H9 (cell line): ENCODE data around the gene PFKFB2. TPM values are rescaled to one million over a fixed set of nuclear protein-coding genes. Genes with fewer than 3 reads are reported as not detected.

ENCODE experiments used
- DNase-seq: peaks from one replicate; pipeline ENCODE4 v3.0.0-alpha.2; 2017
- H2AFZ ChIP-seq: one replicate; pipeline ENCODE4 v1.6.1; 2013; ENCODE audit warnings: mild to moderate bottlenecking, low read length, control low read depth, moderate library complexity
- H2AK5ac ChIP-seq: 2 replicates; pipeline ENCODE4 v1.6.1; 2013; ENCODE audit warnings: low read length, control low read depth, mixed read lengths; ENCODE audit not compliant: insufficient read length
- H2BK120ac ChIP-seq: one replicate; pipeline ENCODE4 v1.6.1; 2013; ENCODE audit warnings: low read depth, mild to moderate bottlenecking, low read length, control low read depth, inconsistent platforms; ENCODE audit not compliant: poor library complexity, severe bottlenecking
- H2BK12ac ChIP-seq: 2 replicates; pipeline ENCODE4 v1.6.1; 2013; ENCODE audit warnings: low read length, control low read depth, mixed read lengths, low read depth; ENCODE audit not compliant: insufficient read length
- H2BK15ac ChIP-seq: 2 replicates; pipeline ENCODE4 v1.6.1; 2013; ENCODE audit warnings: low read depth, low read length, control low read depth
- H2BK20ac ChIP-seq: one replicate; pipeline ENCODE4 v1.6.1; 2013; ENCODE audit warnings: low read depth, mild to moderate bottlenecking, low read length, control low read depth, inconsistent platforms; ENCODE audit not compliant: poor library complexity, severe bottlenecking
- H2BK5ac ChIP-seq: 2 replicates; pipeline ENCODE4 v1.6.1; 2013; ENCODE audit warnings: low read length, control low read depth, mixed read lengths; ENCODE audit not compliant: insufficient read length
- H3K14ac ChIP-seq: 2 replicates; pipeline ENCODE4 v1.6.1; 2013; ENCODE audit warnings: low read length, control low read depth; ENCODE audit not compliant: insufficient read depth
- H3K18ac ChIP-seq: 2 replicates; pipeline ENCODE4 v1.6.1; 2013; ENCODE audit warnings: low read depth, mild to moderate bottlenecking, mixed read lengths, low read length, control low read depth; ENCODE audit not compliant: insufficient read length
- H3K23ac ChIP-seq: 2 replicates; pipeline ENCODE4 v1.6.1; 2013; ENCODE audit warnings: low read length, control low read depth, mixed read lengths, low read depth; ENCODE audit not compliant: insufficient read length
- H3K23me2 ChIP-seq: 2 replicates; pipeline ENCODE4 v1.6.1; 2013; ENCODE audit warnings: low read depth, mild to moderate bottlenecking, mixed read lengths, low read length, control low read depth; ENCODE audit not compliant: insufficient read length, poor library complexity, severe bottlenecking
- H3K27ac ChIP-seq: 2 replicates; pipeline ENCODE4 v1.5.1; 2013; ENCODE audit warnings: low read length, control low read depth, mixed read lengths, low read depth; ENCODE audit not compliant: insufficient read length
- H3K27me3 ChIP-seq: 2 replicates; pipeline ENCODE4 v1.6.1; 2013; ENCODE audit warnings: low read length, control low read depth, inconsistent platforms; ENCODE audit not compliant: insufficient read depth
- H3K4ac ChIP-seq: 2 replicates; pipeline ENCODE4 v1.6.1; 2013; ENCODE audit warnings: low read depth, mild to moderate bottlenecking, control low read depth, inconsistent platforms, low read length, moderate library complexity
- H3K4me1 ChIP-seq: 2 replicates; pipeline ENCODE4 v1.6.1; 2013; ENCODE audit warnings: low read length, control low read depth, inconsistent platforms; ENCODE audit not compliant: insufficient read depth
- H3K4me2 ChIP-seq: 2 replicates; pipeline ENCODE4 v1.6.1; 2013; ENCODE audit warnings: low read length, control low read depth, mixed read lengths; ENCODE audit not compliant: insufficient read length, insufficient read depth
- H3K56ac ChIP-seq: 2 replicates; pipeline ENCODE4 v1.6.1; 2013; ENCODE audit warnings: low read depth, mild to moderate bottlenecking, mixed read lengths, low read length, control low read depth; ENCODE audit not compliant: insufficient read length
- H3K79me1 ChIP-seq: 2 replicates; pipeline ENCODE4 v1.6.1; 2013; ENCODE audit warnings: low read depth, mild to moderate bottlenecking, moderate library complexity, low read length, control low read depth, inconsistent platforms; ENCODE audit not compliant: insufficient read depth, poor library complexity, severe bottlenecking
- H3K79me2 ChIP-seq: 2 replicates; pipeline ENCODE4 v1.6.1; 2013; ENCODE audit warnings: low read length, control low read depth, inconsistent platforms; ENCODE audit not compliant: insufficient read depth
- H3K9ac ChIP-seq: 2 replicates; pipeline ENCODE4 v1.6.1; 2013; ENCODE audit warnings: low read length, control low read depth, mixed read lengths; ENCODE audit not compliant: insufficient read length; ENCODE audit errors: extremely low read depth
- H3K9me3 ChIP-seq: one replicate; pipeline ENCODE4 v1.6.1; 2013; ENCODE audit warnings: low read depth, low read length, inconsistent platforms; ENCODE audit not compliant: control insufficient read depth
- H3T11ph ChIP-seq: one replicate; pipeline ENCODE4 v1.6.1; 2013; ENCODE audit warnings: mild to moderate bottlenecking, low read length, control low read depth, inconsistent platforms
- H4K20me1 ChIP-seq: one replicate; pipeline ENCODE4 v1.6.1; 2013; ENCODE audit not compliant: control insufficient read depth, insufficient read length, insufficient read depth
- H4K5ac ChIP-seq: 2 replicates; pipeline ENCODE4 v1.6.1; 2013; ENCODE audit warnings: low read depth, mild to moderate bottlenecking, mixed read lengths, low read length, control low read depth; ENCODE audit not compliant: insufficient read length
- H4K8ac ChIP-seq: replicated peaks from 2 replicates; pipeline ENCODE4 v1.6.1; 2013; ENCODE audit warnings: low read length, control low read depth, mixed read lengths, low read depth; ENCODE audit not compliant: insufficient read length
- H4K91ac ChIP-seq: 2 replicates; pipeline ENCODE4 v1.6.1; 2013; ENCODE audit warnings: low read depth, mild to moderate bottlenecking, moderate library complexity, mixed read lengths, low read length, control low read depth; ENCODE audit not compliant: insufficient read length
- H3K27ac Mint-ChIP-seq, 3 experiments: 2 replicates in 2 of 3; 3 replicates in 1 of 3; pipeline ENCODE4 v1.8.0; 2020 to 2021; ENCODE audit warnings: mixed read lengths in 3 of 3, mild to moderate bottlenecking in 1 of 3, moderate library complexity in 1 of 3
- H3K27me3 Mint-ChIP-seq: 2 replicates; pipeline ENCODE4 v1.8.0; 2021; ENCODE audit warnings: low read depth, mild to moderate bottlenecking, moderate library complexity, mixed read lengths
- H3K36me3 Mint-ChIP-seq, 3 experiments: 2 replicates in 2 of 3; 3 replicates in 1 of 3; pipeline ENCODE4 v1.8.0; 2020 to 2021; ENCODE audit warnings: low read depth in 3 of 3, mixed read lengths in 3 of 3; ENCODE audit not compliant: insufficient read depth in 1 of 3
- H3K4me1 Mint-ChIP-seq, 2 experiments: 2 replicates each; pipeline ENCODE4 v1.8.0; 2020; ENCODE audit warnings: mixed read lengths in 2 of 2
- H3K4me3 Mint-ChIP-seq, 2 experiments: 2 replicates in 1 of 2; 3 replicates in 1 of 2; pipeline ENCODE4 v1.8.0; 2020 to 2021; ENCODE audit warnings: mild to moderate bottlenecking in 2 of 2, mixed read lengths in 2 of 2, moderate library complexity in 1 of 2
- H3K9me3 Mint-ChIP-seq, 2 experiments: 2 replicates in 1 of 2; 3 replicates in 1 of 2; pipeline ENCODE4 v1.8.0; 2020; ENCODE audit warnings: mild to moderate bottlenecking in 2 of 2, mixed read lengths in 2 of 2, moderate library complexity in 1 of 2
- WGBS: extraction: QIAGEN DNeasy Blood & Tissue Kit; methylation state at CpG from one replicate; pipeline ENCODE4 v1.1.7; 2013; ENCODE audit warnings: missing lambda C conversion rate, low lambda C conversion rate, mixed read lengths; ENCODE audit not compliant: insufficient read length; ENCODE audit errors: extremely low coverage; 5-methylcytosine and 5-hydroxymethylcytosine counted together
- total RNA-seq: library from RNA; stranded (reverse); gene quantifications from 2 replicates; pipeline ENCODE4 v1.2.1, GENCODE V29; 2021
- TF ChIP-seq, protein P1 (sequence below): fragments of 200-600 bp; sonication (generic); conservative IDR thresholded peaks from 3 replicates; pipeline ENCODE4 v1.8.0; 2021; ENCODE audit warnings: antibody characterized with exemption, mild to moderate bottlenecking

PFKFB2 gene
- total RNA-seq, 1 experiment from 2014 or later = 14.6 TPM

DNA sequence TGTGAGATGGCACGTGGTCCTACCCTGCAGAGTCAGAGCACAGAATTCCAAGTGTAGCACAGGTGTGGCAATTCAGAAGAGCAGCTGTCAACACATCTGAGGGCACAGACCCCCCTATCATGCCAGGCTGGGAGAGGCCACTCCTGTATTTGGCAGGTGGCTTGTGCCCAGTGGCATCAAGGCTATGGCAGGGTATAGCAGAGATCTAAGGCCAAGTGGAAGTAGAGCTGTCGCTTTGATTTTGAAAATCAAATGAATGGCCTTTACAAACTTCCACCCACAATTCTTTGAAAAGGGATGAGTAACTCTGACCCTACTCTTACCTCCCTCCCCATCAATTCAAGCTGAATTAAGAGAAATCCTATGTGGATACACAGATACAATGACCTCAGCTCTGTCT is 33.9 kb upstream of the PFKFB2 start:
- Mint-ChIP-seq H3K9me3 (no peaks in the 10 kb centered on the region), H3K27me3 (peaks cover 20% of the 10 kb centered on the region), H3K36me3 (peaks cover 0 to 2% (median 0%) of the 10 kb centered on the region in 3 experiments; a peak in 1 of 7 replicates), H3K4me1 (no peaks in the 10 kb centered on the region), H3K4me3 (no peak overlapping the region), H3K27ac (no peak overlapping the region)
- Histone ChIP-seq H3K79me1 (no peaks in the 10 kb centered on the region), H2BK20ac (no peak overlapping the region), H4K8ac (no peak overlapping the region), H2AFZ (no peak overlapping the region), H2AK5ac (no peak overlapping the region), H3T11ph (no peak overlapping the region), H2BK120ac (no peak overlapping the region), H3K4me2 (no peak overlapping the region), H2BK15ac (no peak overlapping the region), H2BK12ac (no peak overlapping the region), H3K27me3 (no peaks in the 10 kb centered on the region), H3K4ac (no peak overlapping the region), H3K27ac (no peak overlapping the region), H4K20me1 (no peaks in the 10 kb centered on the region), H4K5ac (no peak overlapping the region), H3K9me3 (no peaks in the 10 kb centered on the region), H4K91ac (no peak overlapping the region), H3K23me2 (no peaks in the 10 kb centered on the region), H3K18ac (no peak overlapping the region), H3K79me2 (no peaks in the 10 kb centered on the region), H3K14ac (no peak overlapping the region), H3K4me1 (no peaks in the 10 kb centered on the region), H3K56ac (no peak overlapping the region), H3K23ac (no peak overlapping the region), H2BK5ac (no peak overlapping the region), H3K9ac (no peak overlapping the region)
- no peak for DNase-seq
- WGBS = no CpG with 5 or more reads among the region's 2 CpGs
- TF ChIP-seq, protein P1, sequence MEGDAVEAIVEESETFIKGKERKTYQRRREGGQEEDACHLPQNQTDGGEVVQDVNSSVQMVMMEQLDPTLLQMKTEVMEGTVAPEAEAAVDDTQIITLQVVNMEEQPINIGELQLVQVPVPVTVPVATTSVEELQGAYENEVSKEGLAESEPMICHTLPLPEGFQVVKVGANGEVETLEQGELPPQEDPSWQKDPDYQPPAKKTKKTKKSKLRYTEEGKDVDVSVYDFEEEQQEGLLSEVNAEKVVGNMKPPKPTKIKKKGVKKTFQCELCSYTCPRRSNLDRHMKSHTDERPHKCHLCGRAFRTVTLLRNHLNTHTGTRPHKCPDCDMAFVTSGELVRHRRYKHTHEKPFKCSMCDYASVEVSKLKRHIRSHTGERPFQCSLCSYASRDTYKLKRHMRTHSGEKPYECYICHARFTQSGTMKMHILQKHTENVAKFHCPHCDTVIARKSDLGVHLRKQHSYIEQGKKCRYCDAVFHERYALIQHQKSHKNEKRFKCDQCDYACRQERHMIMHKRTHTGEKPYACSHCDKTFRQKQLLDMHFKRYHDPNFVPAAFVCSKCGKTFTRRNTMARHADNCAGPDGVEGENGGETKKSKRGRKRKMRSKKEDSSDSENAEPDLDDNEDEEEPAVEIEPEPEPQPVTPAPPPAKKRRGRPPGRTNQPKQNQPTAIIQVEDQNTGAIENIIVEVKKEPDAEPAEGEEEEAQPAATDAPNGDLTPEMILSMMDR = no peak
